Body of pancreas (tissue), 4 donors: Measurements from ENCODE around the gene FGF21.

ENCODE experiments used
- POLR2A ChIP-seq, 3 donors: fragments of 450-650 bp; IDR thresholded peaks; one replicate each; pipeline ENCODE4 v1.6.1; 2016; ENCODE audit warnings: antibody characterized with exemption in 3 of 3, mild to moderate bottlenecking in 2 of 3
- TF ChIP-seq, protein P1 (sequence below), 7 experiments: fragments of 450-650 bp in 4 of 7; fragments of 200-600 bp in 3 of 7; sonication (generic) in 3 of 7; IDR thresholded peaks; one replicate each; pipeline ENCODE4 v1.5.1; 2016 to 2019; ENCODE audit warnings: antibody characterized with exemption in 7 of 7

DNA sequence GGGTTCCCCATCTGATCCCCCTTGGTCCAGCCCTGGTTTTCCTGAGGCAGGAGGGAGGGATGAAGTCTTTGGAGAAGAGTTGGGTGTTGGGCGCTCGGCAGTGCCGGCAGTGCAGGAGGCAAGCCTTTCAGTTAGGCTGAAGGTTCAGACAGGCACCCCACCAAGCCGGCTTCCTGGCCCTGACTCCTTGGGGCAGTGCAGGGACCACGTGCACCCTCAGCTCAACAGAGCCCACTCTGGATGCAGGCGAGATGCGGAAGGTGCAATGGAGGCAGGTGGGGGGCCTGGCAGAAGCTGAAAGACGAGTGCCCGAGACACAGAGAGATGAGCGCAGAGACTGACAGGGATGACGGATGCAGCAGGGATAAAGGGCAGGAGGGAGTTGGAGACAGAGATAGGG, 46.9 kb upstream of the FGF21 start:
- TF ChIP-seq, protein P1, sequence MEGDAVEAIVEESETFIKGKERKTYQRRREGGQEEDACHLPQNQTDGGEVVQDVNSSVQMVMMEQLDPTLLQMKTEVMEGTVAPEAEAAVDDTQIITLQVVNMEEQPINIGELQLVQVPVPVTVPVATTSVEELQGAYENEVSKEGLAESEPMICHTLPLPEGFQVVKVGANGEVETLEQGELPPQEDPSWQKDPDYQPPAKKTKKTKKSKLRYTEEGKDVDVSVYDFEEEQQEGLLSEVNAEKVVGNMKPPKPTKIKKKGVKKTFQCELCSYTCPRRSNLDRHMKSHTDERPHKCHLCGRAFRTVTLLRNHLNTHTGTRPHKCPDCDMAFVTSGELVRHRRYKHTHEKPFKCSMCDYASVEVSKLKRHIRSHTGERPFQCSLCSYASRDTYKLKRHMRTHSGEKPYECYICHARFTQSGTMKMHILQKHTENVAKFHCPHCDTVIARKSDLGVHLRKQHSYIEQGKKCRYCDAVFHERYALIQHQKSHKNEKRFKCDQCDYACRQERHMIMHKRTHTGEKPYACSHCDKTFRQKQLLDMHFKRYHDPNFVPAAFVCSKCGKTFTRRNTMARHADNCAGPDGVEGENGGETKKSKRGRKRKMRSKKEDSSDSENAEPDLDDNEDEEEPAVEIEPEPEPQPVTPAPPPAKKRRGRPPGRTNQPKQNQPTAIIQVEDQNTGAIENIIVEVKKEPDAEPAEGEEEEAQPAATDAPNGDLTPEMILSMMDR (IDR thresholded peaks at IDR 0.05), result no peak
- TF ChIP-seq POLR2A (IDR thresholded peaks at IDR 0.05), result no peak
